Activated T-cell treated with anti-CD3 and anti-CD28 coated beads for 4 hours (primary cell): ENCODE results near the gene TPM3.
A peak's percentile ranks its signal among the peaks of the same experiment; 100 is the strongest.
"Not testable (repeated sequence)": the region's sequence is repeated elsewhere in the genome, so short reads cannot be mapped to it uniquely, and the experiment has no call there.

Experiments
- DNase-seq: peaks from one replicate; pipeline ENCODE4 v3.0.0-alpha.2; 2020

Gene TPM3

GRCh38 chr1:154159554-154159953 is 32.3 kb downstream of the TPM3 start:
- no peak for DNase-seq

- DNase-seq: no peak
Observed at GRCh38 chr1:154158307-154159125, 33.4 kb downstream of the TPM3 start.

GRCh38 chr1:154157520-154158306 is 34.2 kb downstream of the TPM3 start:
- DNase-seq: peak; percentile 55

GRCh38 chr1:154155251-154155650 is 36.6 kb downstream of the TPM3 start:
- DNase-seq: no peak

GRCh38 chr1:154154534-154155191 is 37.2 kb downstream of the TPM3 start, which contains the start of gene NUP210L:
Gene NUP210L, minus strand, starts transcription at chr1:154155073.
- no peak for DNase-seq

- no peak for DNase-seq
Observed at GRCh38 chr1:154154053-154154452, 37.8 kb downstream of the TPM3 start.

GRCh38 chr1:154151311-154151710 is 40.6 kb downstream of the TPM3 start:
- no peak for DNase-seq

- DNase-seq: no peak
Observed at GRCh38 chr1:154148807-154149206, 43.1 kb downstream of the TPM3 start.

- DNase-seq: not testable (repeated sequence)
Observed at GRCh38 chr1:154147505-154147904, 44.4 kb downstream of the TPM3 start.

- no peak for DNase-seq
Observed at GRCh38 chr1:154145986-154146385, 45.9 kb downstream of the TPM3 start.

- DNase-seq: no peak
Observed at GRCh38 chr1:154142358-154142757, 49.5 kb downstream of the TPM3 start.

- DNase-seq: no peak
Observed at GRCh38 chr1:154141240-154141639, 50.7 kb downstream of the TPM3 start.

- no peak for DNase-seq
Observed at GRCh38 chr1:154137888-154138287, 54.0 kb downstream of the TPM3 start.

GRCh38 chr1:154133256-154133655 is 58.6 kb downstream of the TPM3 start:
- DNase-seq: no peak

GRCh38 chr1:154129391-154129970 is 62.4 kb downstream of the TPM3 start:
- no peak for DNase-seq

GRCh38 chr1:154123205-154123604 is 68.7 kb downstream of the TPM3 start:
- DNase-seq: not testable (repeated sequence)

GRCh38 chr1:154117642-154118041 is 74.3 kb downstream of the TPM3 start:
- DNase-seq: no peak

- no peak for DNase-seq
Observed at GRCh38 chr1:154115180-154115579, 76.7 kb downstream of the TPM3 start.
